ENCODE results near the gene KLK15.
"Not testable (repeated sequence)": the region's sequence is repeated elsewhere in the genome, so short reads cannot be mapped to it uniquely, and the experiment has no call there.

The KLK15 gene

DNA sequence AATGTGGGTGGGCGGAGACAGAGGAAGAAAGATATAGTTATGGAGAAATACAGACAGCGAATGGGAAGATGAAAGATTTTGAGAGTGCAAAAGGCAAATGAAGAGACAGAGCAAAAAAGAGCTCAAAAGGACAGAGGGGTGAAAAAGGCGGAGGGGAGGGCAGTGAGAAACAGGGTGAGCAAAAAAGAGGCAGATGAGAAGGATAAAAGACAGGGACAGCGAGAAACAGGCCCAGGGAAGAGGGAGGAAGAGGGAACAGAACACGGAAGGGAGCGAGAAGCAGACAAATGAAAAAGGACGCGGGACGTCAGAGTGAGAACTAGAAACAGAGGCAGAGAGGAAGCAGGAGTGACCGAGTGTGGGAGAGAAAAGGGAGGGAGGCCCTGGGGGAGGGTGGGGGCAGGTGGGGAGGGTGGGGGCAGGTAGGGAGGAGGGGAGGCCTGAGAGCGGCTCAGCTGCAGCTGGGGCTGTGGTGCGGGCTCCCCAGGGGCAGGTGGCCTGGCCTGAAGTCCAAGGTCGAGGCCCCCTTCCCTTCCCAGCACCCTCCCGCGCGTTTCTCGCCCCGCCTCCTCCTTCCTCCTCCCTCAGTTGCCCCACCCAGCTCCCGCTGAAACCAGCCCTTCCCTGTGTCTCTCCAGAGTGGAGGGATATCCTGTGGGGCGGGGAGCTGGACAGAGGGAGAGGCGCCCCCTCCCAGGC lies 12.7 kb downstream of the KLK15 start:
- DNase-seq (ENCODE audit: low spot score): no peak

DNA sequence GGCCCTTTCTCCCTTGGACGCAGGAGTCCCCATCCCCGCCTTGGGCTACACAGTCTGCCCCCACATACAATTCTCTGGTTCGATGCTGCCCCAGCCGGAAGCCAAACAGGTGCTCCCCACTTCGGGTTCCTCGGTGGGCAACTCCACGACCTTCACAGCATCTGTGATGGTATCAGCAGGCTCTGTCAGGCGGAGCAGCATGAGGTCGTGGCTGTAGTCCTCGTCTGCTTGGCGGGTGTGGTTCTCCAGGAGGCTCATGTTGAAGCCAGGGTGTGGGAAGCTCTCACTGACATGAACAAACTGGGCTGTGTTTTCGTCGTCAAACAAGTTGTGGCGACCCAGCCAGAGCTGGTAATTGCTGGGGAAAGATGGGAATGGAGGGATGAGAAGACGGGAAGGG lies 13.3 kb downstream of the KLK15 start:
- DNase-seq (ENCODE audit: low spot score): no peak

DNA sequence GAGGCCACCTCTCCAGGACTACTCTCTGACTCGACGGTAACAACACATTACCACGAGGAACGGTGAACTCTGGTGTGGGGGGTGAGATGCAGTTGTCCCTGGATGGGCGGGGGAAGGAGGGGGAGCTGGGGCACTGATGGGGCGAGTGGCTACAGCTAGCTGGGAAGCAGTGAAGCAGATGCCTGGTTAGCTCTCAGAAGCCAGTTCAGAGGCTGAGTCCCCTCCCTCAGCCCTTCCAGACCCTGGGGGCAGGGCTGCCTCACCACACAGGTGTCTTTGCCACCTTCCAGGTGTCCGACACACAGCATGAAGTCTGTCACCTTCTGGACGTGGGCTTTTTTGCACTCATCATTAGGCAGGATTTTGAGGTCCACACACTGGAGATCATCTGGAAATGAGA lies 13.7 kb downstream of the KLK15 start:
- DNase-seq (ENCODE audit: low spot score): no peak

GRCh38 chr19:50818859-50819472 lies 14.4 kb downstream of the KLK15 start:
- DNase-seq (ENCODE audit: low spot score): no peak

GRCh38 chr19:50817941-50818858 lies 15.2 kb downstream of the KLK15 start:
- peak; percentile 25 for DNase-seq (ENCODE audit: low spot score)

DNA sequence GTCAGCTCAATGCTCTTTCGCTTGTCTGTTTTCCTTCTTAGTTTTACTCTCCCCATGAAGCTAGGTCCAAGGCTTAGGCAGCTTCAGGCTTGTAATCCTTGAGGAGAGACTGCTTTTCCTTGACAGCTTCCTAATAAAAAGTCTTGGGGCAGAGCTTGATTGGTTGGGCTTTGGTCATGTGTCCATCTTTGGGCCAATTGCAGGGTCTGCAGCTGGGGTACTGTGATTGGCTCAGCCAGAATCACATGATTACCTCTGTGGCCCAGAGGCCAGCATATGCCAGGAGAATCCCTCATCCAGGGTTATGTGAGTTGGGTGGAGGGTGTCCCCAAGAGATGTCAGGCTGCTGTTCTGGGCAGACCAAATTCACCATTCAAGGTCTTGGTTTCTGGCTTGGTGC lies 17.9 kb downstream of the KLK15 start:
- DNase-seq (ENCODE audit: low spot score): no peak

DNA sequence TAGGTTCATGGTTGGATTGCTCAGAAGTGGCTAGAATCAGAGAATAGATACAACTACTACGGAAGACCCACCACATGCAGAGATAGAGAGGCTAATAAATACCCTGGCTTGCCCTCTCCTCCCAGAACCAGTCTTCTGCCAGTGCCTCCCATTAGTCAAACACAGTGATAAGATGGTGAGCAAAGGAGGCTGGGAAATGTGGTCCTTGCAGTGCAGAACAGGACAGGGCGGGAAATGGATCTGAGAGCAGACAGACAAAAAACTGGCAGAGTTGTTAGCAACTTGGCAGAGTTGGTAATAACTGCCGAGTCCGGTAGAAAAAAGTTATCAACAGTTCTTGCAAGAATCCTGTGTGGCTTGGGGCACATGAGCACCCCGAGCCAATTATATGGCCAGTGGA lies 18.5 kb downstream of the KLK15 start:
- DNase-seq (ENCODE audit: low spot score): no peak

DNA sequence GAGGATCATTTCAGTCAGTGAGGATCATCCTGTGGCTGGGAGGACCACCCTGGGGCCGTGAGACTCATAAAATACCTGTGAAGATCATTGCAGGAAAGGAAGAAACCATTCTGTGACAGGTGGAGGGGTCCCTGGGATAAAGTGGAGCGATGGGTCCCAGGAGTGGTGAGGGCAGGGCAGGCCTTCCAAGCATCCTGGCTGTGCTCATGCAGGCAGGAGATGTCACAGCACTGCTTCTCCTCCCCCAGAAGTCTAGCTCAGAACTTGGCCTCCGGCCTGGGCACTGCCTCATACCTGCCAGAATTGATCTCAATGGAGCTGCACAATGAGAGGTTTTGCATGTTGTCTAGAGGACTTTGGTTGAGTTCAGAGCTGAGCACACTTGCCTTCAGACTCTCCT lies 20.9 kb downstream of the KLK15 start:
- no peak for DNase-seq (ENCODE audit: low spot score)

DNA sequence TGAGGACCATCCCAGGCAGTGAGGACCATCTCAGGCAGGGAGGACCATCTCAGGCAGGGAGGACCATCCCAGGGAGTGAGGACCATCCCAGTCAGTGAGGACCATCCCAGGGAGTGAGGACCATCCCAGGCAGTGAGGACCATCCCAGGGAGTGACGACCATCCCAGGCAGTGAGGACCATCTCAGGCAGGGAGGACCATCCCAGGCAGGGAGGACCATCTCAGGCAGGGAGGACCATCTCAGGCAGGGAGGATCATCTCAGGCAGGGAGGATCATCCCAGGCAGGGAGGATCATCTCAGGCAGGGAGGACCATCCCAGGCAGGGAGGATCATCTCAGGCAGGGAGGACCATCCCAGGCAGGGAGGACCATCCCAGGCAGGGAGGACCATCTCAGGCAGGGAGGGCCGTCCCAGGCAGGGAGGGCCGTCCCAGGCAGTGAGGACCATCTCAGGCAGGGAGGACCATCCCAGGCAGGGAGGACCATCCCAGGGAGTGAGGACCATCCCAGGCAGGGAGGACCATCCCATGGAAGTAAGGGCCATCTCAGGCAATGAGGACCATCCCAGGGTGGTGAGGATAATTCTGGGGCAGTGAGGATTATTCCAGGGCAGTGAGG lies 21.6 kb downstream of the KLK15 start:
- DNase-seq (ENCODE audit: low spot score): not testable (repeated sequence)

GRCh38 chr19:50808856-50809255 lies 24.5 kb downstream of the KLK15 start:
- DNase-seq (ENCODE audit: low spot score): no peak

DNA sequence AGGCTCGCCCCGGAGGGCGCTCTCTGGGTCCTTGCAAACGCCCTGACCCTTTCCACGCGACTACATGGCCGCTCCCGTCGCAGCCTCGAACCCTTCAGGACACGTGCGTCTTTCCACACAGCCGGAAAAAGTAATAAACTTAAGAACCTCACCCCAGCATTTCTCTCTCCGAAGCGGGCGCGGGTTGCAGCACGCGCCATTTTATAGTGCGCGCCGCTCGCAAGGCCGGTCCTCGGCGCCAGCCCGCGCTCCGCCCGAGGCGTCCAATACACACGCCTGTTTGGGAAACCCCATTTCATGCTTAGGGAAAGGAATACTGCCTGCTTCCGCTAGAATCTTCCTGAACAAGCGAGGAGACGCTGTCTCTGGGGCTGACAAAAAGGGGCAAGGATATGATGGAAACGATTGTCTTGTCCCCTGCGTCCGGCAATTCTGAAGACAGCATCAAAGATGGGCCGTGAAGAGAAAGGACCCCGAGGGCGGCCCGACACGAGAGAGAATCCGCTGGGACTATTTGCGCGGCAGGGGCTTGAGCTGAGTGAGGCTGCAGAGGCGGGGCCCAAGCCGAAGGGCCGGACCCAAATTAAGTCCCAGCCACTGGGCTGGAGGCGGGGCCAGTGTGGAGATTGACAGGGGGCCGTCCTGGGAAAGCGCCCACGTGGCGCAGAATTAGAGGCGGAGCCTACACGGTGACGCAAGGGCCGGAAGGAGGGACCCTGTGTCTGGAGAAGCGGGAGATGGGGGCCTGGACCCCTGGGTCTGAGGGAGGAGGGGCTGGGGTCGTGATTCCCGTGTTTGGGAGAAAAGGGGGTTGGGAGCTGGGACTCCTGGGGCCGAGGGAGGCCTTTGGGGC lies 28.7 kb downstream of the KLK15 start:
- DNase-seq (ENCODE audit: low spot score): peak; percentile 99

- no peak for DNase-seq (ENCODE audit: low spot score)
These were observed 29.5 kb downstream of the KLK15 start for GRCh38 chr19:50803633-50804419.

DNA sequence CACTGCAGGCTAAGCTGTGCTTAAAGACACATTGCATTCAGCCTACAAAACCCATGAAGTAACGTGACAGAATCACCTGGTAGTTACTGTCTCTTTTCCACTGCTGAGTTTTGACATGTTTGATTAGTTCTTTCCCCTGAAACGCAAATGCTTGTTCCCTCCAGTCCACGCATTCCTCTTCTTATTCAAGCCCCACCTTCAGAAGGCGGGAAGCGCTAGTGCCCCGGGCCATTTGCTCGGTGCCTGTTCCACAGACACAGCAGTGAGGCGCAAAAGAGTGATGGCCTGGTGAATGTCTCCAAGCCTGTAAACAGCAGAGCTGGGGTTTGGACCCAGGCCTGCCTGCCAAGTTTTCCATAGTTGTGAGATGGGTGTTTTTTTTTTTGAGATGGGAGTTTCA lies 32.3 kb downstream of the KLK15 start:
- no peak for DNase-seq (ENCODE audit: low spot score)

GRCh38 chr19:50799547-50799851 lies 33.9 kb downstream of the KLK15 start:
- DNase-seq (ENCODE audit: low spot score): no peak

DNA sequence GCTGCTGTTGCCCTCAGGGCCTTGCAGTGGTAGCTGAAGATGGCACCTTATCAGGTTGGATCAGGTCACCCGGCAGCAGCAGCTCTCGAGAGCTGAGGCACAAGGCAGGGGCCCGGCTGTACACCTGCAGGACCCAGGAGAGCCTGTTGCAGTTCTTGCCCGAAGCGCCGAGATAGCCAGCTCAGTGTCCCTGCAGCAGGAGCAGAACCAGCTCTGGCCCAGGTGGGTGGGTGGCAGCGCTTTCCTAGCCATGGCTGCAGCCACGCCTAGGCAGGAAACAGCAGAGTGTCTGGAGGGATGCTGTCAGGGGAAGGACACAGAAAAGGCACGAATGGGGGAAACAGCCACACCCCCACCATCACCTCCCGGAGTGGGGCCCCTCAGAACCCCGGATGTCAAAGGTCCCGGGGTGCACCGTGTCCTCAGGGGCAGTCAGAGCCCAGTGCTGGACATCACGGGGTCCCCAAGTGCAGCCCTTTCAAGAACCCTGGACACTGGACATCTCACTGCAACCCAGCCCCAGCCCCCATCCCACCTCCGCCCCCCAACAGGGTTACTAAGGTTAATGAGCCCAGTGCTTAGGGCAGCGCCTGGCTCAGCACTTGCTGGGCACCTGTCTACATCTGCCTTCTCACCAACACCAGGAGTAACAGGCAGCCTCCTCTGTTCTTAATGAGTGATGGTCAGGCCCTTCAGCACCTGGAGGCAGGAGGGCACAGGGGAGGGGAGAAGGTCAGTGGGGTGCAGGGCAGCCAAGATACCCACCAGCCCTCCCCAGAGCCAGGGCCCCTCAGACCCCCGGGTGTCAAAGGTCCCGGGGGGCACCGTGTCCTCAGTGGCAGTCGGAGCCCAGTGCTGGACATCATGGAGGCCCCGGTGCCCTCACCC lies 34.5 kb downstream of the KLK15 start:
- no peak for DNase-seq (ENCODE audit: low spot score)

- DNase-seq (ENCODE audit: low spot score): no peak
These were observed 35.4 kb downstream of the KLK15 start for GRCh38 chr19:50797781-50798658.

DNA sequence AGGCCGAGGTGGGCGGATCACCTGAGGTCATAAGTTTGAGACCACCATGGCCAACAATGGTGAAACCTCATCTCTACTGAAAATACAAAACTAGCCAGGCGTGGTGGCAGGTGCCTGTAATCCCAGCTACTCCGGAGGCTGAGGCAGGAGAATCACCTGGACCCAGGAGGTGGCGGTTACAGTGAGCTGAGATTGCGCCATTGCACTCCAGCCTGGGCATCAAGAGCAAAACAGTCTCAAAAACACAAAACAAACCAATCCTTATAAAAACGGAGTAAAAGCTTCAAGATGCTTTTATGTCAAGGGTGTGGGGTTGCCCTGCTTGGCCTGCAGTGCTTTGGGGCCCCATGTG lies 36.0 kb downstream of the KLK15 start:
- DNase-seq (ENCODE audit: low spot score): no peak

DNA sequence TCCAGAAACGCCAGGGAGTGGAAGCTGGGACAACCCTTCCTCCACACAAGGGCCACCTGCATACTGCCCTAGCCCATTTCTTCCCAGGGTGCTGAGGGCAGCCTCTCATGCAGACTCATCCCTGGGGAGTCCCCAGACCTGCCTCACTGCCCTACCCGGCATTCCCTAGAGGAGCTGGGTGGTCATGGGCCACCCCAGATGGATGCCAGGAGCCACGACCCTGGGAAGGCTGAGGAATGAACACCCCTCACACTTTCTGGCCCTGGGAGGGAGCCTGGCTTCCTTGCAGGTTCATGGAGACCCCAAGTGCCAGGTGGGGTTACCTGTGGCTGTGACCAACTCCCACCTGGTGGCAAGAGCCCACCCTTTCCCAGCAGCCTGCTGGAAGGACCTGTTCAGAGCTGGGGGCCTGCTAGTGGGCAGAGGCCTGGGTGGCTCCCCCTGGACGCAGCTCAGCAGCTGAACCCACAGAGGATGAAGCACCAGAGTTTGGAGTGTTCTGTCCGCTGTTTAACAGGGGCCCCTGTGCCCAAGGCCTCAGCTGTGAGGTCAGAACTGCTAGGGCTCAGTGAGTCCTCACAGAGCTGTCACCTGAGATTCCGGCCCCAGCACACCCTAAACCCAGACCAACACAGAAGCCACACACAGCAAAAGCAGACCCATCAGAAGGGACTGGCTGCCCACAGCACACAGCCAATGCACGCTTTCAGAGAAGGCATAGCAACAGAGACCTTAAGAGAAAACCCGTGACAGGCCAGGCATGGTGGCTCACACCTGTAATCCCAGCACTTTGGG lies 36.5 kb downstream of the KLK15 start:
- DNase-seq (ENCODE audit: low spot score): no peak

All from cerebellar cortex (tissue), 1 donor.